GM21360 (cell line): ENCODE results near the gene SPCS3.
A peak's percentile ranks its signal among the peaks of the same experiment; 100 is the strongest.
"Not testable (repeated sequence)": the region's sequence is repeated elsewhere in the genome, so short reads cannot be mapped to it uniquely, and the experiment has no call there.

Experiments
- ATAC-seq: cut with Tn5 transposase; IDR thresholded peaks from one replicate; pipeline ENCODE4 v1.9.1; 2021; ENCODE audit warnings: mild to moderate bottlenecking, moderate library complexity; ENCODE audit not compliant: unreplicated experiment

The SPCS3 gene

DNA sequence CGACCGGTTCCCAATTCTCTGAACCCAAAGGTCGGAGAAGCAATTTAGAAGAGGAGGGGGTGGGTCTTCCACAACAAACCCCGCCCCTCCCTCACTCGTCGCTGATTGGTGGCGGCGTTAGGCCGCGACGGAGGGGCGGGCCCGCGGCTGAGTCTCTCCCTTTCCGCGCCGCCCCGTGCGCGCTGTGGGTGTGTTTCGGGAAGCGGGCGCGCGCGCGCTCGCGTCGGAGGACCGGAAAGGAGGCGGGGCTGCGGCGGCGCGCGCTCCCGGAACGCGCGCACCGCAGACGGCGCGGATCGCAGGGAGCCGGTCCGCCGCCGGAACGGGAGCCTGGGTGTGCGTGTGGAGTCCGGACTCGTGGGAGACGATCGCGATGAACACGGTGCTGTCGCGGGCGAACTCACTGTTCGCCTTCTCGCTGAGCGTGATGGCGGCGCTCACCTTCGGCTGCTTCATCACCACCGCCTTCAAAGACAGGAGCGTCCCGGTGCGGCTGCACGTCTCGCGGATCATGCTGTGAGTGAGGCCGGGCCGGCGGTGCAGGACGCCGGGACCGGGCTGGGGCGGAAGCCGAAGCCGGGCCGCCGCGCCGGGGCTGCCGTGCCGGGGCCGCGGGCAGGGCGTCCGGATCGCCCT lies at the start of gene SPCS3:
Gene SPCS3, plus strand, starts transcription at position 263 of the 636 bp plus-strand sequence. Its CDS starts 111 bp downstream, at position 374.
- ATAC-seq: peak; percentile 90

DNA sequence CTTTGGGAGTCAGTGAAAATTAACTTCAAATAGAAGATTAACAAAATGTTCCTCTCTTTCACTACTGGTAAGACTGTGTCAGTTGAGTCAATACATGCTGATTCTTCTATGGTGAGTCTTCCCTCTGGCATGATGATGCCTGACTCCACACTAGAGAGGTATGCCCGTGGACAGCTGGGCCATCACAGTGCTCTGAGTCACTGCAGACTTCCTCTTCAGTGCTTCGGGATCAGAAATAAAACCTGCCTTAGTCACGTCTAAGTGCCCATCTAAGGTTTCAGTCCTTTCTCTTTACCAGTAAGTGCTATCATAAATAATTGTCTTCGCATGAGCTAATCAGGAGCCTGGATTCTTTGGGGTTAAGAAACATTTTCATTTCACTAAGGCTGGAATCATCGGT lies 49.1 kb upstream of the SPCS3 start:
- no peak for ATAC-seq

DNA sequence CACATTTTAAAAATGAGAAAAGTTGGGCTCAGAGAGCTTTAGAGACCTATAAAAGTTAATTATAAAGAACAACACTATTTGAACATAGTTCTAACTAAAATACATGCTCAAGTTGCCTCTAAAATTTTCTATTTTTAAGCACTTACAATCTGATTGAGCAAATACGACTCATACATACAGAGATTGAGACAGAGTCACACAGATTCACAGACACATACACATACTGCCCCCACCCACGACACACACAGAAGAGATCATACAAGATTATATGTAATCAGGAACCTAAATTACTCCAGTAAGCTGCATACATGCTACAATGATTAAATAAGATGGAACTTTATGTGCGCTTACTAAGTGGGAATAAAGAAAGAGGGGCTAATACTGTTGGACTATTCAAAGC lies 48.0 kb upstream of the SPCS3 start:
- no peak for ATAC-seq

DNA sequence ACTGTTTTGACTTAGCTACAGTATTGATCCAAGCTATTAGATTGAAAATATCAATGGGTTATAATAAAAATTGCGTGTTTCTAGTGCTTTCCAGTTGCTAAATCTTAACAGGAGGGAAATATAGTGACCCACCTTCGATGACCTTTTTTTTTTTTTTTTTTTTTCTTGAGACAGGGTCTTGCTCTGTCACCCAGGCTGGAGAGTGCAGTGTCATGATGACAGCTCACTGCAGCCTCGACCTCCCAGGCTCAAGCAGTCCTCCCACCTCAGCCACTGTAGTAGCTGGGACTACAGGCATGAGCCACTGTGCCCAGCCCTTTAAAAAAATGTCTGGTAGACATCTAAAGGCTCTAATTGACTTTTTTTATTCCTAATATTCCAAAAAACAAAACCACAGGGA lies 47.0 kb upstream of the SPCS3 start:
- ATAC-seq: no peak

DNA sequence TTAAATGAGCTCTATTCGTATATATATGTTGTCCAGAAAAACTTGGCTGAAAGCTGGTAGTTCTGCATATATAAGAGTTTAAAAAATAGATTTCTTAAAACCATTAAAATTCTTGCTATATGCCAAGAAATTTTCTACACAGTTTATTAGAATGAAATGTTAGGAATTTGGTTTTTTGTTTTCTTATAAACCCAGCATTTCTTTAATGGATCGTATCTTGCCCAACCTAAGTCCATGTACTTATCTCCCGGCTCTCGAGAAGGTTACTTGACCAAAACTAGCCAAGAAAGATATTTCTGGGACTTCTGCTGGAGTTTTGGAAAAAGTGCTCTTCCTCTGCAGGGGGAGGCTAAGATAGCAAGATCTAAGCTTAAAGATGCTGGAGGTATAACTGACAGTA lies 46.0 kb upstream of the SPCS3 start:
- no peak for ATAC-seq

DNA sequence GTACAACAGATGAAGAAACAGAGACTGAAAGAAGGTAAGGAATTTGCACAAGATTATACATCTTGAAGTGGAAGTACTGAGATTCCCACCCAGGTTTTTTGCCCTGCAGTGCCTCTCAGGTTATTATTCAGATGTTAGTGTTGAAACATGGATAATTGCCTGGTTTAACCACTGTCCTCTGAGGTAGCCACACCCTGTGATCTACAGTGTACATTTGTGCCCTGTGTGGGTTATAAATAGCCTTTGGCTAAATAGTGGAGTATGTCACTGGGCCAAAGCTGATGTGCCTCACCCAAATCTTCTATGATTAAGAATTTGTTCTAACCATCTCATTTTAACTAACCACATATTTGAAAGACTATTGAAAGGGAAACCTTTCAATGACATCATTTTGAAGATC lies 45.3 kb upstream of the SPCS3 start:
- no peak for ATAC-seq

DNA sequence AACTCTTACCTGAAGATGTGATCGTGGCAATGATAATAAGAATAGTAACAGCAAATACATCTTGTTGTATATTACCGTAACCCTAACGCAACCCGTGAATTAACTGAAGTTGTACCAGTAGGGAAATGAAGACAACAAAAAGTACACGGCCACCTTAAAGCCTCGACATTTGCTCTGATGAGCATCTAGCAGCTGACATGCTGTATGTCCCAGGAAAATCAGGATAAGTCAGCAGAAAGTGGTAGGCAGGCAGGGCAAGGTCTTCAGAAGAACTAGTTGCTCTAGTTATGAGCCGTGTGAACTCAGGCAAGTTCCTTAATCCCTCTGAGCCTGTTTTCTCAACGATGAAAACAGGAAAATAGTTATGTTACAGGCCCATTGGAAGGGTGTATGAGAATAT lies 43.1 kb upstream of the SPCS3 start:
- ATAC-seq: no peak

DNA sequence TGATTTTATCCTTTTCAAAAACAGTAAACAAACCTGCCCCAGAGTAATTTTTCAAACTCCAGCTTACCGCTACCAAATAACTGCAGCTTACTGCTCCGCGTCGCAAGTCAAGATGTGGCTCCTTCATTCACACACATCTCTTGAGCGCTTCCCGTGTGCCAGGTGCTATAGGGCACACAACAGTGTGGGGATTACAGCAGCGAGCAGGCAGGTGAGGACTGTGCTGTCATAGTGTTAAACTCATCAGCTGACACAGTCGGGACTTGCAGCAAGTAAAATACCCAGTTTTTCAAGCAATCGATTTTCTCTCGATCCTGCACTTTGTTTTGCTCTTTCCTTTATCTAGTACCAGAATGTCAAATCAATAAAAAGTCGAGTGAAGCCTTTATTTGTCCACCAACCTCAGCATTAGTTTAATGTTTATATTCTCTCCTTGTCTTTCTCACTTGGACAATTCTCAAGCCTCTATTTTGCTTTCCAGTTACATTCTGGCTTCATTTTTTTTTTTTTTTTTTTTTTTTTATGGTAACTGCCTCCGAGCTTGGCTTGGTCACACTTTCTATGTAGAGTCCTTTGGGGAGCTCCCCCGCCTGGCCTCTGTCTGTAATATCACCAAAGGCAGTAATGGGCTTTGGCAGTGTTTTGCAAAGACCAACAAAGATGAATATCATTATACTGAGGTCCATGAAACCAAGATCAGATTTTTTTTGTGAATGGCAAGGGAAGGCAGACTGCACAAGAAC lies 42.4 kb upstream of the SPCS3 start:
- ATAC-seq: peak; percentile 84

DNA sequence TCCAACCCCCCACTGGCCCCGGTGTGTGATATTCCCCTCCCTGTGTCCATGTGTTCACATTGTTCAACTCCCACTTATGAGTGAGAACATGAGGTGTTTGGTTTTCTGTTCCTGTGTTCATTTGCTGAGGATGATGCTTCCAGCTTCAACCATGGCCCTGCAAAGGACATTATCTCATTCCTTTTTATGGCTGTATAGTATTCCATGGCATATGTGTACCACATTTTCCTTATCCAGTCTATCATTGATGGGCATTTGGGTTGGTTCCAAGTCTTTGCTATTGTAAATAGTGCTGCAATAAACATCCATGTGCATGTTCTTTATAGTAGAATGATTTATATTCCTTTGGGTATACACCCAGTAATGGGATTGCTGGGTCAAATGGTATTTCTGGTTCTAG lies 40.2 kb upstream of the SPCS3 start:
- not testable (repeated sequence) for ATAC-seq

DNA sequence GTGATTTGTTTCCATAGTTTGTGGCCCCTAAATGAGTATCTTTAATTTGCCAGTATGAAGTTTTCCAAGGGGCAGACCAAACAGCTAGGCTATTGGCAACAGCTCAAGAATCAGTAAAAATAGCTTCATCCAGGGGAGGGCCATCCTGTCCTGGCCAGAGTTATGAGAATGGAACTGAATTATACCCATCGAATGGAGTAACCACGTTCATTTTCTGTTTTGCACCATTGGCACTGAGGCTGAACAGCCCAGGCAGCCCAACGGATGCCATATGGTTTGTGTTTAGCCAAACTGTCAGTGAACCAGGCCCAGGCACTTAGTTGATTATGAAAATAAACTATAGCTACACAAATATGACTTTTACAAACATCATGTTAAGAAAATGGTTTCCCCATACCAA lies 33.0 kb upstream of the SPCS3 start:
- no peak for ATAC-seq

DNA sequence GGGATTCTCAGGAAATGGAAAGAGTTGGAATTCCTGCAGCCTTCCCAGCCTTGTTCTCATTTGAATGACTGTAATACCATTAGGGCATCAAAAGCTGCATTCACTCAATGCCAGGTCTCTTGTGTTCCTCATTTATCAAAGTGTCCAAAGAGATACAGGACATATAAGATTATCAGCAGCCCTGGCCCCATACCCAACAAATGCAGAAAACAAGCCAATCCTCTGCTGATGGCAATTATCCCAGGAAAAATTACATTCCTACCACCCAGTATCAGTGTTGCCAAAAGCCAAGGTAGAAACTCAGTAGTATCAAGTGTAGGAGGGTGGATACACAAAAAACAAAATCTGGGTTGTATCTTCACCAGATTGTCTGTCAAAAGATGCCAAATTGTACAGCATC lies 32.2 kb upstream of the SPCS3 start:
- ATAC-seq: no peak

DNA sequence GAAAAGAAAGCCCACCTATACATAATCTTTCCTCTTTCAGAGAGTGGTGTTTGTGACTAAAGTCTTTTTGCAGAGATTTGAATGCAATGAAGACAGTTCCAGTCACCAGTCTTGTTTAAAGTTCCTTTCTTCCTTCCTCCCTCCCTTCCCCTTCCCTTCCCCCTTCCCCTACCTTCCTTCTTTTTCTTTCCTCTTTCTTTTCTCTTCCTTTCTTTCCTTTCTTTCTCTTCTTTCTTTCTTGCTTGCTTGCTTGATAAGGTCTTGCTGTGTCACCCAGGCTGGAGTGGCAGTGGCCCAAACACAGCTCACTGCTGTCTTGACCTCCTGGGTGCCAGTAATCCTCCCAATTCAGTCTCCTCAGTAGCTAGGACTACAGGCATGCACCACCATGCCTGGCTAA lies 31.7 kb upstream of the SPCS3 start:
- no peak for ATAC-seq

DNA sequence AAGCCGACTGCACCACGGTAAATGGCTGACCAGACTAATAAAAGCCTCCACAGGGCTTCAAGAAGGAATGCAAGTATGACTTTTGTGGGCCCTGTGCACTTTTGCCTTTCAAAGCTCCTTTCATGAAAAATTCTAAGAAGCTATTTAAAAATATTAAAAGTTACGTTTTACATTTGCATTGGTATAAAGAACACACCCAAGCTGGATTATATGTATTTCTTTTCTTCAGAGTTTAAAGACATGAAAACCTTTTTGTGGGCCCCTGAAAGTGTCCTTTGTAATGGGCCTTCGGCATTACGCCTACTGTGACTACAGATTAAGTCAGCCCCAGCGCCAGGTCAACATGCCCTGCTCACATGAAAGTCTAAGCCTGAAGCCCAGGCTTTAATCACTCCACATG lies 30.2 kb upstream of the SPCS3 start:
- no peak for ATAC-seq

DNA sequence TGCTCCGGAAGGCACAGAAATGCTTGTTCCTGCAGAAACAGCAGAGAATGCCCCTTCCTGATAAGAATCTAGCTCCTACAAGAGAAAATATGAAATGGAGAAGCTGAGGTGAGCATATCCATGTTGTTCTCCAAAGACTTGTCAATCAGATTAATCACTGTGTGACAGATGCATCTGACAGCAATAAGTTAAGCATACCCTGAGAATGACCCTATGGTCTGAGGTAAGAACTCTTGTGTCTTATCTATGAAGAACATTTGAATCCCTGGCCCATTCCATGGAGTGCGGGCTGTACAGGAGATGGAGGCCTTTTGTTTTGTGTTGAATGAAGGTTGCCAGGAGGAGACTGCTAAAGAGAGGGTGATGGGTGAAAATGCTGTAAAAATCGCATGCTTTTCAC lies 29.2 kb upstream of the SPCS3 start:
- no peak for ATAC-seq

DNA sequence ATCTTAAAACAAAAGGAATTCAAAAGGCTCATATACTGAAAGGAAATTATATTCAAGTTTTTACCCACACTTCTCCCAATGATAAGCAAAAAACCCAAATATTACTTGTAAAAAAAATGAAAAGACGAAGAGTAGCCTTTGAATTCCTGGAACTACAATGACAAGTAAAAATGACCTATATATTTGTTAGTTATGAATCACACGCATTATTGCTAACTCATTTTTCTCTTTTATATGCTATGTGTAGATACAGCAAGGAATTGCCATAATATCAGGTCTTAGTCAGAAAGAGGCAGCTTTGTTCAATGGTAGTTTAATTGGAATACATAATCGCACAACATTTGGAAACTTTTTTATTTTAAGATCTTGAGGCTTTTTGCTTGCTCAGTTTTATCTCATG lies 28.0 kb upstream of the SPCS3 start:
- no peak for ATAC-seq

DNA sequence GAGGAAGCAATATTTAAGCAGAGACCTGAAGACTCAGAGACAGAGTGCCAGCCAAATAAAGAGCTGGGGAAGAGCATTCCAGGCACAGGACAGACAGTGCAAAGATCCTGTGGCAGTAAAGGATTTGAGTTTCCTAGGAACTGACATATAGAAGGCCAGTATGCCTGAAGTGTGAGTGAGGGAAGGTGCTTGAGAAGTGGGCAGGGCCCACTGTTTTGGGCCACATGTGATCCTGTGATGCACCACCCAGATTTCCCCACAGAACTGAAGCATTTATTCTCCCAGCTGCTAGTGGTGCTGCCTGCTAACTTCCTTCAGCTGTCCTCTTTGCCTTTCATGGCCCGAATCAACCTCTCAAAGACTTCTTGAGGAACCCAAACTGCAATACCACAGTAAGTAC lies 26.8 kb upstream of the SPCS3 start:
- no peak for ATAC-seq

DNA sequence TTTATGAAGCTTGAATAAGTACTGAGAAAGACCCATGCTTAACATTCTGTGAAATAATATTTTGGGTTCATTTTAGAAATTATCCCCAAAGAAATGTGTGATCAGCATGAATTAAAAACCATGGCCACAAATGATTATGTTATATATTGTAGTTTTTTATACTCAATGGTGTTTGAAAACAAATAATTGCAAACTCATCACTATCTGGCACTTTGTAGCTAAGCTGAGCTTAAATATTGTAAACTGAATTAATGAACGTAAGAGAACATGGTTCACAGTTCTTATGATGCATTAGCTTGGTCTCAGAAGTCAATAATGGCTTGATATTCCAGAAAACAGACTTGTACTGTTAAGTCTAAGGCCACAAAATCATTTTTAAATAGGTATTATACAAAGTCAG lies 26.1 kb upstream of the SPCS3 start:
- ATAC-seq: no peak

DNA sequence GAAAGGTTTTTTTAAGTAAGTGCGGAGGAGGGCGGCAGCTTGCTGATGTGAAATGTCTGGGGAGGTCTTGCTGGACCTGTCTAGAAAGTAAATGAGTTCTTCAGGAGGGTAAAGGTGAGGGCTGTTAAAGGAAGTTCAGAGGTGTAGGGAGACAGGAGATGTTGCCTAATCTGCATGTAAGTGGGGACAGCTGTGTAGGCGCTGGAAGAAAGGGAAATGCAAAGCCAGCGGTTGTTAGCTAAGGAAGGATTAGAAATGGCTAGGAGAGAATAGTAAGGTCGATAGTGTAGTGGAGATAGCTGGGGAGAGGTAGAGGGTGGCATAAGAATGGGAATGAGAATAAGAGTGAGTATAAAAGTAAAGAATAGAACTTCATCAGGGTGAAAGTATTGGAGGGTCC lies 23.9 kb upstream of the SPCS3 start:
- ATAC-seq: not testable (repeated sequence)

DNA sequence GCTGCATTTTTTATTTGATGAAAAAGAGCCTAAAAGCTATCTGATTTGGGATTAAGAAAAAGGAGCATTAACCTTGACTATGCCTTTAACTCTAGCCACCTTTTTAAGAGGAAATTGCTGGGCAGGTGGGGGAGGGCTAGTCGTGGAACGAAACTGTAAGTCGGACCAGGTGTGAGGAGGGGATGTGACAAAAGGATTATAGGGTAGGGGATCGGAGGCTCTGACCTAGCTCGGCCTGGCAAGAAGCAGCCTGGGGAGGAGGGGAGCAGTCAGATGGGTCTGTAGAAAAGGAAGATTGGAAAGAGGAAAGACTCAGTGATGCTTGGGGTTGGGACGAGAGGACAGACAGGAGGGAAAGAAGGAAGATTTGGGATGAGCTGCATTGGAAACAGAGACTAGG lies 21.1 kb upstream of the SPCS3 start:
- ATAC-seq: no peak

DNA sequence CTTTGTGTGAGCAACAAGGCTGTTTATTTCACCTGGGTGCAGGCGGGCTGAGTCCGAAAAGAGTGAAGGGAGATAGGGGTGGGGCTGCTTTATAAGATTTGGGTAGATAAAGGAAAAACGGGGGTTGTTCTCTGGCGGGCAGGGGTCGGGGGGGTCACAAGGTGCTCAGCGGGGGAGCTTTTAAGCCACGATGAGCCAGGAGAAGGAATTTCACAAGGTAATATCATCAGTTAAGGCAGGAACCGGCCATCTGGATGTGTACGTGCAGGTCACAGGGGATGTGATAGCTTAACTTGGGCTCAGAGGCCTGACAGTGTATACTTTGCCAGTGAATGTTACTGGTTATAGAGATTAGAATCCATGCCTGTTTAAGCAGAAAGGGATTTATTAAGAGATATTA lies 19.7 kb upstream of the SPCS3 start:
- no peak for ATAC-seq

DNA sequence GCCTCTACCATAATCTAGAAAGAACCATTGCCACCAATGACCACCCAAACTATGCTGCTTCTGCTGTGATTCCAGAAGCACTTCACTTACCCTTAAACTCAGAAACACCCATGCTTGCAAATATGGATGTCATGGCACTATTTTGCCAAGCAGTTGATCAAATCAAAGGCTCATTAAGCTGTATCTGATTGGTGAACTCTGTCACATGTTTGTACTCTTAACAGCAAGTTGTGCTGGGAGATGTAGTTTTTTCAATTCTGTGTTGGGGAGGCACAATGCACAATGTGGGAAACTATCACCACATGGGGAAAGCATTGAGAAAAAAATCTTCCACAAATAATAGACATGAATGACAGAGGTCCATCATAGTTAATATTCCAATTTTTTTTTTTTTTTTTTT lies 19.2 kb upstream of the SPCS3 start:
- no peak for ATAC-seq

DNA sequence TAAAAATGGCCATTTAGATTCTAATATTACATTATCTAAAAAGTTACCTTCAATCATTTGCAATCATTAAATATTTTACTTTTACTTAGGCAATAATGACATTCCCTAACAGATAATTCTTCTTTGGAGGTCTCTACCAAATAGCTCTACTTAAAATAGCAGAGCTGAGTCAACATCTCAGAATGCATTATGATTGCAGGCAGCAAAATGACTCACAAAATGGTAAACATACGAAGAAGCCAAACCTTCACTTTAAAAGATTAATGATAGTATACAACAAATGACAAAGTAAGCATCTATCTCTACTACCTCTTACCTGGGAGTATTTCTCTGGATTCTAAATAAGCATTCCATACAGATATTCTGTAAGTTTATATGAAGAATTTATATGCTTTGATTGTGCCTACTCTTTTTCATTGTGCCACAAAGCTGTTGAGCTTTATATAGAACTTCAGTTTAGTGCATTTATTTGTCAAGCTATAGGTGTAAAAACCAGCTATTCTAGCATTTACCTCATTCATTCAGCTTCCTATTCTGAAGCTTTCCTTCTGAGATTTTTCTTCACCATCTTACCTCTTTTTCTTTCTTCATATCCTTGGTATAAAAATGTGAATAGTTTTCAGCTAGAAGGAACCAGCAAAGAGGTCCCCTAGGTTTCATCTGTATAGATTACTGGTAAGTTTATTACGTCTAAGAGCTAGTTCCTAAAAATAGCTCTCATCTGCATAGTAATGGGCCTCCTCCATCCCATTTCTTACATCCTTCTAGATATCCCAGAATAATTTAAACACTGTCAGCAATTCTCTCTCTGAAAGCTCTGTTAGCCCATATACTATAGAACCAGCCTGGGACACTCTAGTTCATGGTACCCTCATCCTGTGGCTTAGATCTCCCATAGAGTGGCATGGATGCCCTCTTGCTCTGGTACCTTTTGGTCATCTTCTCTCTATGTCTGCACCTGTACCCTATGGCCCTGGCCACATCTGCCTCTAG lies 17.2 kb upstream of the SPCS3 start:
- ATAC-seq: no peak
